ENCODE results near the gene C18orf63. TPM values are rescaled to one million over a fixed set of nuclear protein-coding genes. Genes with fewer than 3 reads are reported as not detected.
"Not testable (repeated sequence)": the region's sequence is repeated elsewhere in the genome, so short reads cannot be mapped to it uniquely, and the experiment has no call there.

C18orf63 gene
- total RNA-seq, 1 donor from 2014 or later = not detected

GRCh38 chr18:74291771-74292540, 23.7 kb upstream of the C18orf63 start, which contains the start of gene CYB5A:
CYB5A (minus strand) TSS chr18:74291963; CDS start chr18:74291875, 88 bp downstream.
- H3K27ac Mint-ChIP-seq = peak within 1 kb of the TSS; percentile 79
- no peaks in the 10 kb centered on the region for H3K27me3 Mint-ChIP-seq (ENCODE audit: low read depth)
- H3K9me3 Mint-ChIP-seq = no peaks in the 10 kb centered on the region
- H3K4me1 Mint-ChIP-seq = peaks cover 19% of the 10 kb centered on the region
- H3K36me3 Mint-ChIP-seq = no peaks in the 10 kb centered on the region
- peak; percentile 97 to 100 for DNase-seq (ENCODE audit: low spot score in 2 of 2, unreplicated experiment in 2 of 2)
- H3K4me3 Mint-ChIP-seq = peak within 1 kb of the TSS; percentile 93
- TF ChIP-seq CTCF (IDR thresholded peaks at IDR 0.05; ENCODE audit: unreplicated experiment) = no peak

- H3K36me3 Mint-ChIP-seq = no peaks in the 10 kb centered on the region
- DNase-seq (ENCODE audit: low spot score in 2 of 2, unreplicated experiment in 2 of 2) = no peak
- H3K9me3 Mint-ChIP-seq = no peaks in the 10 kb centered on the region
- no peak for TF ChIP-seq CTCF (IDR thresholded peaks at IDR 0.05; ENCODE audit: unreplicated experiment)
- peak overlapping the region; percentile 79 for H3K27ac Mint-ChIP-seq
- peaks cover 19% of the 10 kb centered on the region for H3K4me1 Mint-ChIP-seq
- peak overlapping the region; percentile 93 for H3K4me3 Mint-ChIP-seq
- no peaks in the 10 kb centered on the region for H3K27me3 Mint-ChIP-seq (ENCODE audit: low read depth)
Observed at GRCh38 chr18:74292541-74292858, 23.1 kb upstream of the C18orf63 start.

- Mint-ChIP-seq H3K4me1 (peaks cover 19% of the 10 kb centered on the region), H3K4me3 (peak overlapping the region; percentile 93)
- not testable (repeated sequence) for DNase-seq (ENCODE audit: low spot score in 2 of 2, unreplicated experiment in 2 of 2); H3K36me3 Mint-ChIP-seq; H3K9me3 Mint-ChIP-seq; H3K27ac Mint-ChIP-seq; H3K27me3 Mint-ChIP-seq (ENCODE audit: low read depth)
Observed at GRCh38 chr18:74292982-74293381, 22.7 kb upstream of the C18orf63 start.

- no peak for TF ChIP-seq CTCF (IDR thresholded peaks at IDR 0.05; ENCODE audit: unreplicated experiment)
- no peak for DNase-seq (ENCODE audit: low spot score in 2 of 2, unreplicated experiment in 2 of 2)
- Mint-ChIP-seq H3K9me3 (peaks cover 4% of the 10 kb centered on the region), H3K36me3 (no peaks in the 10 kb centered on the region), H3K4me1 (peaks cover 13% of the 10 kb centered on the region), H3K27me3 (ENCODE audit: low read depth) (no peaks in the 10 kb centered on the region), H3K27ac (no peak overlapping the region), H3K4me3 (no peak overlapping the region)
Observed at GRCh38 chr18:74294526-74294925, 21.1 kb upstream of the C18orf63 start.

GRCh38 chr18:74299162-74299561, 16.5 kb upstream of the C18orf63 start:
- H3K36me3 Mint-ChIP-seq = no peaks in the 10 kb centered on the region
- H3K4me3 Mint-ChIP-seq = no peak overlapping the region
- no peak for DNase-seq (ENCODE audit: low spot score in 2 of 2, unreplicated experiment in 2 of 2)
- H3K9me3 Mint-ChIP-seq = peaks cover 4% of the 10 kb centered on the region
- no peak overlapping the region for H3K27ac Mint-ChIP-seq
- peaks cover 5% of the 10 kb centered on the region for H3K4me1 Mint-ChIP-seq
- TF ChIP-seq CTCF (IDR thresholded peaks at IDR 0.05; ENCODE audit: unreplicated experiment) = no peak
- no peaks in the 10 kb centered on the region for H3K27me3 Mint-ChIP-seq (ENCODE audit: low read depth)

- Mint-ChIP-seq H3K27ac (no peak overlapping the region), H3K4me3 (no peak overlapping the region), H3K36me3 (no peaks in the 10 kb centered on the region), H3K27me3 (ENCODE audit: low read depth) (no peaks in the 10 kb centered on the region), H3K4me1 (peaks cover 5% of the 10 kb centered on the region), H3K9me3 (peaks cover 4% of the 10 kb centered on the region)
- DNase-seq (ENCODE audit: low spot score in 2 of 2, unreplicated experiment in 2 of 2) = no peak
- TF ChIP-seq CTCF (IDR thresholded peaks at IDR 0.05; ENCODE audit: unreplicated experiment) = no peak
Observed at GRCh38 chr18:74299746-74300145, 15.9 kb upstream of the C18orf63 start.
